GM12875 (cell line): ENCODE results near the gene SORCS2.

Experiments
- H3K4me3 ChIP-seq: one replicate; pipeline ENCODE4 v1.5.1; 2011; ENCODE audit warnings: low read depth, low read length, control low read depth
- TF ChIP-seq, protein P1 (sequence below): IDR thresholded peaks from 2 replicates; pipeline ENCODE4 v1.5.1; 2011; ENCODE audit warnings: low read depth, mild to moderate bottlenecking, control low read depth, inconsistent platforms, low read length, moderate library complexity, borderline replicate concordance; ENCODE audit not compliant: insufficient read depth

The SORCS2 gene

DNA sequence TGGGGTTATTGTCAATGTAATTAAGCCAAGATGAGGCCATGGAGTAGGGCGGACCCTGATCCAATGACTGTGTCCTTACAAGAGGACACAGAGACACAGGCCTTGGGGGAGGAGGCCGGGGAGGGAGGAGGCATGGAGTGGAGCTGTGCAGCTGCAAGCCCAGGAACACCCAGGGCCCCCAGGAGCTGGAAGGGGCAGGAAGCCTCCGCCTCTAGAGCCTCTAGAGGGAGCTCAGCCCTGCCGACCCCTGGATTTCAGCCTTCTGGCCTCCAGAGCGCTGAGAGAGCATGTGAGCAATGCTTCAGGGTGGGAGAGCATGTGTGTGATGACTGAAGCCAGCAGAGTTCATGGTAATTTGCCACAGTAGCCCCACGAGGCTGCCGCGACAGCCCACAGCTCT, 512.7 kb downstream of the SORCS2 start:
- TF ChIP-seq, protein P1, sequence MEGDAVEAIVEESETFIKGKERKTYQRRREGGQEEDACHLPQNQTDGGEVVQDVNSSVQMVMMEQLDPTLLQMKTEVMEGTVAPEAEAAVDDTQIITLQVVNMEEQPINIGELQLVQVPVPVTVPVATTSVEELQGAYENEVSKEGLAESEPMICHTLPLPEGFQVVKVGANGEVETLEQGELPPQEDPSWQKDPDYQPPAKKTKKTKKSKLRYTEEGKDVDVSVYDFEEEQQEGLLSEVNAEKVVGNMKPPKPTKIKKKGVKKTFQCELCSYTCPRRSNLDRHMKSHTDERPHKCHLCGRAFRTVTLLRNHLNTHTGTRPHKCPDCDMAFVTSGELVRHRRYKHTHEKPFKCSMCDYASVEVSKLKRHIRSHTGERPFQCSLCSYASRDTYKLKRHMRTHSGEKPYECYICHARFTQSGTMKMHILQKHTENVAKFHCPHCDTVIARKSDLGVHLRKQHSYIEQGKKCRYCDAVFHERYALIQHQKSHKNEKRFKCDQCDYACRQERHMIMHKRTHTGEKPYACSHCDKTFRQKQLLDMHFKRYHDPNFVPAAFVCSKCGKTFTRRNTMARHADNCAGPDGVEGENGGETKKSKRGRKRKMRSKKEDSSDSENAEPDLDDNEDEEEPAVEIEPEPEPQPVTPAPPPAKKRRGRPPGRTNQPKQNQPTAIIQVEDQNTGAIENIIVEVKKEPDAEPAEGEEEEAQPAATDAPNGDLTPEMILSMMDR, result no peak
- H3K4me3 ChIP-seq, result no peak overlapping the region

GRCh38 chr4:7705593-7705992, 513.3 kb downstream of the SORCS2 start:
- no peak overlapping the region for H3K4me3 ChIP-seq
- TF ChIP-seq, protein P1, result no peak

DNA sequence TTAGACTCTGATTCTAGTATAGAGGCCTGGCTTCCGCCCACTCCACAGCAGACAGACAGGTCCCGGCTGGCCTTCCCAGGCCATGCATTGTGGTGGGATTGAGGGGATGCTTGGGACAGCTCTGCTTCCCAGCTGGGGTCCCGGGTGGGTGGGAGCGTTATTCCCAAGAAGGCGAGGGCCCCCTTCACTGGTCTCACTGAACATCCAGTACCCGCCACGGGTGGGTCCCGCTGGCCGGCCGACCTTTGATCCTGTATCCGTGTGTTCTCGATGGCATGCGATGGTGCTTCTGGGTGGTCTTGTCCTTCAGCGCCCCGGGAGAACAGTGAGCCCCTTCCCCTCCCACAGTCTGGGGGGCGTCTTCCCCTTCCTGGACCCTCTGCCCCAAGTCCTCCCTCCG, 515.9 kb downstream of the SORCS2 start:
- TF ChIP-seq, protein P1, result no peak
- no peak overlapping the region for H3K4me3 ChIP-seq

DNA sequence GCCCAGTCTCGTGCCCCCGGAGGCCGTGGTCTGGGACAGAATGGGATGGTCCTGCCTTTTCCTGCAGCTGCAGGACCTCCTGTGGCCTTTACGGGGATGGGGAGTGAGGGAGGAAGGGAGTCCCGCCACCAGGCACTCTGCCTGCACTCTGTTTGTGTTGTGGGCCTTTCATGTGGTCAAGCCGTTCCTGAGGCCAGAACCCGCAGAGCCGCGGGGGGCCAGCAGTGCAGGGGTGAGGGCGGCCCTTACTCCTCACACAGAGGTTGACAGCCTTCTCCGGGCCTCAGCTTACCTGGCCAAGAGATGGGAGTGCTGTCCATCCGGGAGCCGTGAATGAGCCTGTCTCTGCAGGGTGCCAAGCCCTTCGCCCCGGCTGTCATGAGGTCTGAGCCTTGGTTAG, 516.6 kb downstream of the SORCS2 start:
- TF ChIP-seq, protein P1, result no peak
- H3K4me3 ChIP-seq, result no peak overlapping the region

- H3K4me3 ChIP-seq, result no peak overlapping the region
- TF ChIP-seq, protein P1, result no peak
These were observed 517.1 kb downstream of the SORCS2 start for GRCh38 chr4:7709431-7709830.

DNA sequence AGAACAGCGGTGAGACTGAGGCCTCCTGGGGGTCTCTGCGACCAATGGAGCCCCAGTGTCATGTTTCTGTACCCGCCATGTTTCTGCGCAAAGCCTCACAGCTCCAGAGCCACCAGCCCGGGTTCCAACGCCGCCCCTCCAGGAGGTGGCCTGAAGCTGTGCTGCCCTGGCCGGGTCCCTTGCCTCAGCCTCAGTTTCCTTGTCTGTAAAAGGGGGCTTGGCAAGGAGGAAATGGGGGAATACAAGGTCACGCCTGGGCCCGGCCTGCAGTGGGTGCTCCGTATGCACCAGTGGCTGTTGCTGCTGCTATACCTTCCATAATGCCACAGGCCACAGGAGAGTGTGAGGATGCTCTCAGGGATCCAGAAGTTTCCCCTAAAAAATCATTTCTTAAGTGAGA, 517.8 kb downstream of the SORCS2 start:
- TF ChIP-seq, protein P1, result no peak
- H3K4me3 ChIP-seq, result no peak overlapping the region

DNA sequence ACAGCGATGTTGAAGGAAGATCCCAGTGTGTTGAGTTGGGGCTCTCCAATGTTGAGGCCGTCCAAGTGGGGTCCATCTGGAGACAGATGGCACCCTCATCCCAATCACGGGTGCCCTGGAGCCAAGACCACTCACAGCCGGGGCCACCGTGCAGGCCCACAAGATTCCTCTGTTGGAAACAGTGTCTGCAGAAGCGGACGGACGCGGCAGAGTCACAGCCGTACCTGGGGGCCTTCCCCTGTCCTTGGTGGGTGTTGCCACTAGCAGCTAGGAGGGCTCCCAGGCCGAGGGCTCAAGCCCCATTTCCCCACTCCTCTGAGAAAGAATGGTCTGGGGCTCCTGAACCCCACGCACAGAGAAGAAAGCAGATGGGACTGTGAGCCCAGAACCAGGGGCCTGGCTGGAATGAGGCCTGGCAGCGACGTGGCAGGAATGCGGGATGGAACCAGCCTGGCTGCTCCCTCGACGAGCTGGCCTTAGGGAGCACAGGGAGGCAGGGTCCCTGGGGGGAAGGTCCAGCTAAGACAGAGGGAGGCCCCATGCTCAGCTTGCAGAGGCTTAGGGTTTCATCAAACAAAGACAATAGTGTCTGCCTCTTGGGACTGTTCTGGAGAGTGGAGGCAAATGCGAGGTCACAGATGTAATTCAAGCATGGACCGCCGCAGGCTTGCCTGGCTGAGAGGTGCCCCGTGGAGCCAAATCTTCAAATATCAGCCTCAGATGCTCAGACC, 518.4 kb downstream of the SORCS2 start:
- no peak overlapping the region for H3K4me3 ChIP-seq
- TF ChIP-seq, protein P1, result no peak
